ENCODE measurements around the gene TMEM59. TPM values are rescaled to one million over a fixed set of nuclear protein-coding genes. Genes with fewer than 3 reads are reported as not detected.
"Not testable (repeated sequence)": the region's sequence is repeated elsewhere in the genome, so short reads cannot be mapped to it uniquely, and the experiment has no call there.

Gene TMEM59
- total RNA-seq, 4 donors from 2014 or later: 337 to 492 (median 444) TPM

DNA sequence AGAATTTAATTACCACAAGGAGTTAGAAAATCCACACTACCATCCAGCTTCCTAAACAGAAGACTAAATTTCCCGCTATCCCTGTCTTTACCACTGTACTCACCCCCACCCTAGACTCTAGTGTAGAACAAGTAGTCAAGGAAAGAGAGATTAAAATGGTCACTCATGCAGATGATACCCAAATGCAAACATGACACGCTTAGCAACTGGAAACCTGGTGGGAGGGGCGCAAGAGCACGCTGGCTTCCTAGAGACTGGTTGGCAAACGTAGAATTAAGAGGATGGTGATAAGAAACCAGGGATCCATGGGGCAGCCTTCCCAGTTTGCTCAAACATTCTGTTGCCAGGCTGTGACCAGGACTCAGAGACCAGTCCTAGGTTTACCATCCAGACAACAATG lies 25.2 kb downstream of the TMEM59 start:
- TF ChIP-seq, protein P1, sequence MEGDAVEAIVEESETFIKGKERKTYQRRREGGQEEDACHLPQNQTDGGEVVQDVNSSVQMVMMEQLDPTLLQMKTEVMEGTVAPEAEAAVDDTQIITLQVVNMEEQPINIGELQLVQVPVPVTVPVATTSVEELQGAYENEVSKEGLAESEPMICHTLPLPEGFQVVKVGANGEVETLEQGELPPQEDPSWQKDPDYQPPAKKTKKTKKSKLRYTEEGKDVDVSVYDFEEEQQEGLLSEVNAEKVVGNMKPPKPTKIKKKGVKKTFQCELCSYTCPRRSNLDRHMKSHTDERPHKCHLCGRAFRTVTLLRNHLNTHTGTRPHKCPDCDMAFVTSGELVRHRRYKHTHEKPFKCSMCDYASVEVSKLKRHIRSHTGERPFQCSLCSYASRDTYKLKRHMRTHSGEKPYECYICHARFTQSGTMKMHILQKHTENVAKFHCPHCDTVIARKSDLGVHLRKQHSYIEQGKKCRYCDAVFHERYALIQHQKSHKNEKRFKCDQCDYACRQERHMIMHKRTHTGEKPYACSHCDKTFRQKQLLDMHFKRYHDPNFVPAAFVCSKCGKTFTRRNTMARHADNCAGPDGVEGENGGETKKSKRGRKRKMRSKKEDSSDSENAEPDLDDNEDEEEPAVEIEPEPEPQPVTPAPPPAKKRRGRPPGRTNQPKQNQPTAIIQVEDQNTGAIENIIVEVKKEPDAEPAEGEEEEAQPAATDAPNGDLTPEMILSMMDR (IDR thresholded peaks at IDR 0.05): no peak
- TF ChIP-seq POLR2A (IDR thresholded peaks at IDR 0.05): no peak
- DNase-seq: no peak
- no peak overlapping the region for H3K4me3 ChIP-seq (replicated peaks in 1 of 3)
- intact Hi-C loops (cut with DNase I): no loop called here
- no peaks in the 10 kb centered on the region for H3K4me1 ChIP-seq
- peaks cover 10 to 20% of the 10 kb centered on the region in 2 donors for H3K36me3 ChIP-seq
- H3K27ac ChIP-seq: no peak overlapping the region
- 85 to 88% methylated on average over 5 of the region's 5 CpGs for WGBS, 2 donors
- H3K27me3 ChIP-seq: no peaks in the 10 kb centered on the region
- H3K9me3 ChIP-seq: no peaks in the 10 kb centered on the region

DNA sequence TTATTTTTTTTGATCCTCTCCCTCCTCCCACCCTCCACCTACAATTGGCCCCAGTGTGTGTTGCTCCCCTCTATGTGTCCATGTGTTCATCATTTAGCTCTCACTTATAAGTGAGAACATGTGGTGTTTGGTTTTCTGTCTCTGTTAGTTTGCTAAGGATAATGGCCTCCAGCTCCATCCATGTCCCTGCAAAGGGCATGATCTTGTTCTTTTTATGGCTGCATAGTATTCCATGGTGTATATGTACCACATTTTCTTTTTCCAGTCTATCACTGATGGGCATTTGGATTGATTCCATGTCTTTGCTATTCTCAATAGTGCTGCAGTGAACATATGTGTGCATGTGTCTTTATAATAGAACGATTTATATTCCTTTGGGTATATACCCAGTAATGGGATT lies 28.2 kb downstream of the TMEM59 start:
- H3K36me3 ChIP-seq; H3K27ac ChIP-seq; H3K4me3 ChIP-seq (replicated peaks in 1 of 3); intact Hi-C loops (cut with DNase I); H3K9me3 ChIP-seq; DNase-seq; H3K4me1 ChIP-seq; H3K27me3 ChIP-seq: not testable (repeated sequence)
- 97% methylated on average over 1 of the region's 1 CpG for WGBS, 2 donors

DNA sequence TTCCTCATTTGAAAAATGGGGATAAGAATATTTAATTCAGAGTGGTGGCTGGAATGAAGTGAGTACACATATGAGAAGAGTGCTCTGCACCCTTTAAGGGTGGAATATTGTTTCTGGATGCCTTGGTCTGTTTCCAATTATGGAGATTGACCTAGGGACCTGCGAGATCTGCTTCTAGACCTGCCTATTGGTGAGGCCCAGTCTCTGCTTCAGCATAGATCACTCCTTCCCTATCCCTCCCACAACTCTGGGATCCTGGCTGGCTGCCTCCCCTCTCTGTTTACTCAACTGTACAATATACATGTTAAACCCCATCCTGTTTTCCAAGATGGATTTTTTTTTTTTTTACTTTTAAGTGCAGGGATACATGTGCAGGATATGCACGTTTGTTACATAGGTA lies 28.6 kb downstream of the TMEM59 start:
- TF ChIP-seq, protein P1 (IDR thresholded peaks at IDR 0.05): no peak
- no peak for TF ChIP-seq POLR2A (IDR thresholded peaks at IDR 0.05)
- intact Hi-C loops (cut with DNase I): no loop called here
- Histone ChIP-seq H3K27me3 (no peaks in the 10 kb centered on the region), H3K9me3 (no peaks in the 10 kb centered on the region), H3K27ac (no peak overlapping the region), H3K36me3 (no peaks in the 10 kb centered on the region), H3K4me1 (no peaks in the 10 kb centered on the region), H3K4me3 (replicated peaks in 1 of 3) (no peak overlapping the region)
- no peak for DNase-seq
- whole genome bisulfite sequencing, 2 donors: 74 to 79% methylated on average over 2 of the region's 2 CpGs

DNA sequence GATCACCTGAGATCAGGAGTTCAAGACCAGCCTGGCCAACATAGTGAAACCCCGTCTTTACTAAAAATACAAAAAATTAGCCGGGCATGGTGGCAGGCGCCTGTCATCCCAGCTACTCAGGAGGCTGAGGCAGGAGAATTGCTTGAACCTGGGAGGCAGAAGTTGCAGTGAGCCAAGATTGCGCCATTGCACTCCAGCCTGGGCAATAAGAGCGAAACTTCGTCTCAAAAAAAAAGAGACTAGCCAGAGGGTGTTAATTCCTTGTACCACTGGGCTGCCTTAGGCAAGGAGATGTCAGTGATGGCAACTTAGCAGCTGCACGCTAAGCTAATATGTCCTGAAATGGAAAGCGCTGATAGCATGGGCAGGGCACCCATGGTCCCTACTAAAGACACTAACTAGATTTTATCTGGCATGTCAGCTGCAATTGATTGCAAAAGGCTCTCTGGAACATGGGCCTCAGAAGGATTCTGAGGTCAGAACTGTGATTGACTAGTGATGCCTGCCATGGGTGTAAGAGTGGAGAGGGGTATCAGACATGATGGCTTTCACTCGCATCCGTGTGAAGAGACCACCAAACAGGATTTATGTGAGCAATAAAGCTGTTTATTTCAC lies 33.3 kb downstream of the TMEM59 start:
- DNase-seq; H3K9me3 ChIP-seq; H3K4me3 ChIP-seq (replicated peaks in 1 of 3); H3K27me3 ChIP-seq; intact Hi-C loops (cut with DNase I); H3K36me3 ChIP-seq; H3K27ac ChIP-seq; H3K4me1 ChIP-seq: not testable (repeated sequence)
- WGBS, 2 donors: 91 to 93% methylated on average over 10 of the region's 10 CpGs

DNA sequence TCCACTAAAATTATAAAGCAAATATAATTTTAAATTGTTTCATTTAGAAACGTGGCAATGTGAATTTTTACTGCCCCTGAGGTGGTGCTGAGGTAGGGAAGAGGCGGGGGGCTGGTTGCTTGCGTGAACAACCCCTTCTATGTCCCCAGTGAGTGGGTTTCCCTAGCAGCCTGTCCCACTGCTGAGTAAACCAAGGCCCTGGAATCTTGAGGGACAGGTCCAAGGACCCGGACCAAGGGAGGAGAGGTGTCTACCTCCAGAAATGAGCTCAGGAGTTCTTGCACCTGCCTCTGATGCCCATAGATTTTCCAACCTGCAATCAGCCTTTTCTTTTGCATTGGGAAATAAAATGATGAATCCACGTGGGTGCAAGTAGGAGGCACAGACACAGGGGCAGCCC lies 34.4 kb downstream of the TMEM59 start:
- Histone ChIP-seq H3K9me3 (no peaks in the 10 kb centered on the region), H3K27me3 (no peaks in the 10 kb centered on the region), H3K4me3 (replicated peaks in 1 of 3) (no peak overlapping the region), H3K27ac (no peak overlapping the region), H3K36me3 (no peaks in the 10 kb centered on the region), H3K4me1 (peaks cover 0 to 6% of the 10 kb centered on the region in 2 donors)
- TF ChIP-seq, protein P1 (IDR thresholded peaks at IDR 0.05): no peak
- TF ChIP-seq POLR2A (IDR thresholded peaks at IDR 0.05): no peak
- intact Hi-C loops (cut with DNase I): no loop called here
- DNase-seq: no peak
- 68 to 73% methylated on average over 5 of the region's 5 CpGs for WGBS, 2 donors

DNA sequence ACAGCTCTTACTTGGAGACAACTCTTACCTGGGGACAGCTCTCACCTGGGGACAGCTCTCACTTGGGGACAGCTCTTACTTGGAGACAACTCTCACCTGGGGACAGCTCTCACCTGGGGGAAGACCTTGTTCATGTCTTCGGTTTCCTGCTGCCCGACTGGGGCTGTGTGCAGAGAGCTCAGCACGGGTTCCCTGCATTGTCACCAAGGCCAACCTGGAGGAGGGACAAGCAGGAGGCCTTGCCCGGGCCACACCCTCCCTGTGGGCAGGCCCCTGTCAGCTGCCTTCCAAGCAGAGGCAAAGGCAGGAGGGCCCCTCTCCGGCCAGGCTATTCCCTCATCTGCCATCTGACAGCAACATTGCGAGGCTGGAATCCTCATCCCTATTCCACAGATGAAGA lies 35.0 kb downstream of the TMEM59 start, which contains the start of gene LDLRAD1:
TSS of gene LDLRAD1 (minus strand) at position 208 of the 400 bp plus-strand sequence. CDS start at position 134, 74 bp downstream.
- WGBS, 2 donors: 35 to 40% methylated on average over 6 of the region's 6 CpGs
- DNase-seq: no peak
- Histone ChIP-seq H3K4me3 (replicated peaks in 1 of 3) (no peak within 1 kb of the TSS), H3K9me3 (no peaks in the 10 kb centered on the region), H3K27ac (no peak within 1 kb of the TSS), H3K4me1 (peaks cover 0 to 6% of the 10 kb centered on the region in 2 donors), H3K36me3 (no peaks in the 10 kb centered on the region), H3K27me3 (no peaks in the 10 kb centered on the region)
- TF ChIP-seq, protein P1 (IDR thresholded peaks at IDR 0.05): no peak
- TF ChIP-seq POLR2A (IDR thresholded peaks at IDR 0.05): no peak
- intact Hi-C loops (cut with DNase I): no loop called here

Data from thyroid gland (tissue), 4 donors.